HL-60/S4 treated with retinoic acid at 250 ng/mL for 4 days and 3 days (cell line): Measurements from ENCODE around the gene PIAS3.

Source experiments
- in situ Hi-C: fragments of 300-500 bp; cut with MboI; formaldehyde crosslinking; loops from 2 replicates; pipeline ENCODE4 v1.7.0; 2022; ENCODE audit warnings: low sequenced_read_pairs

Gene PIAS3

GRCh38 chr1:145858901-145859490, at the start of gene PIAS3:
PIAS3 (minus strand) TSS chr1:145859081; CDS start chr1:145858990, 91 bp downstream.
- in situ Hi-C loops: loop anchor here (10.0 kb wide), 2 partner anchors 46 to 156 kb away; no protein-coding TSS in a partner anchor

DNA sequence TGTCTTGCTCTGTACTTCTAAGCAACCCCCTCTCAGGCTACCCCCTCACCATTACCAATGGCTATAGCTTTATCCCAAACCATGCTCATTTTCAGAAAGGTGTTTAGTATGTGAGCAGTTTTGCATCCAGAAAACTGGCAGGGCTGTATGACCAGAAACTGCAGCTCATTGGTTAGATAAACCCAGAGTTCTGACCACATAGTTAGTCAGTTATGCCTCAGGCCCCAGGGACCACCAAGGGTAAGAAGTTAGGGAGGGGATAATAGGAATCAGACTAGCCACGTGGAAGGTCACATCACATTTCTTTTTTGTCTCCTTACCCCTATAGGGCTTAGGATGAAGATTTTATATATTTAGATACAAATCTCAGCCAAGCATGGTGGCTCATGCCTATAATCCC, 49.8 kb upstream of the PIAS3 start:
- in situ Hi-C loops: loop anchor here (10.0 kb wide), 1 partner anchor 54 kb away; the partner anchor contains the start of gene PIAS3

GRCh38 chr1:145906954-145907753, 48.3 kb upstream of the PIAS3 start:
- in situ Hi-C loops: loop anchor here (10.0 kb wide), 1 partner anchor 52 kb away; the partner anchor contains the start of gene PIAS3

DNA sequence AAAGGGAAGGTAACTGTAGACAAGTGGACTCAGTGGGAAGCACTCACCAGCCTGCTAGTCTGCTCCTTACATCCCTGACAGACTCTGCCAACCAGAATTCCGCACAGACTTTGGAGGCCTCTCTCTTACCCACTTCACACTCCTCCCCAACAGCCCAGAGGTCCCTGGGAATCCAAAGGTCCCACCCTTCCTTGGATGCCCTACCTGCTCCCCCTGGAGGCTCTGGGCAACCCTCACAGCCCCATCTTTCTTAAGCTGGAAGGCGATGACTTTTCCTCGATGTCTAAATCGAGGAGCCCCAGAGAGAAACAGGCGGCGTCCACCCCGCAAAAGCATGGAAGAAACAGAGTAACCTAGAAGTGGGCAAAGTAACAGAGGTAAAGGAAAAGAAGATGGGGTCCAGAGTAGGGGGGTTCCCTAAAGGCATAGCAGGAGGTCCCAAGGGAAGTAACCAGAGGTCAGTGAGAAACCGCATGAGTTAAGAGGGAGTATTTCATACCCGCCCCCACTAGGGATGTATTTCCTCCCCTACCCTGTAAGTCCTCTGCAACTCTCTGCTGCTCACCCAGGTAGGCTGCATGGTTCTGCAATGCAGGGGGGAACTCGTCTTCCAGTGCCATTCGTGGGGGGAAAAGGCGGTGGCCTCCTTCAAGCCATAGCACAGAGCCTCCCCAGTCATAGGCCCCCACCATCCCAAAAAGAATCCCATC, 42.6 kb upstream of the PIAS3 start:
- in situ Hi-C loops: loop anchor here (10.0 kb wide), 1 partner anchor 47 kb away; the partner anchor contains the start of gene PIAS3

DNA sequence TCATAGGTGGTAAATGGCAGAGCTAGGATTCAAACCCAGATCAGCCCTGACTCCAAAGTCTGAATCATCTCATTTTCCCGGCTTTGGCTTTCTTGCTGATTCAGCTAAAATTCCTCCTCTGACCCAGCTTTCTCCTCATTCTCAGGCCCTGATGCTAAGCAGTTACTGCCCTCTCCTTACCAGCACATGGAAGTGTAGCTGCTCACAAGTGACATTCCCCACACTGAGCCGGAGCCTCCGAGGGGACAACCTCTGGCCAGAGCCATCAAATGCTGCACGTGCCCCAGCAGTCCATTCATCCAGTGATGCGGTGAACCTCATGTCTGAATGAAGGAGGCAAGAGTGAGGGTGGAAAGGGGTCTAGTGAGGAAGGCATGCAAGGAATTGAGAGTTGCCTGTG, 39.9 kb upstream of the PIAS3 start:
- in situ Hi-C loops: no loop called here

DNA sequence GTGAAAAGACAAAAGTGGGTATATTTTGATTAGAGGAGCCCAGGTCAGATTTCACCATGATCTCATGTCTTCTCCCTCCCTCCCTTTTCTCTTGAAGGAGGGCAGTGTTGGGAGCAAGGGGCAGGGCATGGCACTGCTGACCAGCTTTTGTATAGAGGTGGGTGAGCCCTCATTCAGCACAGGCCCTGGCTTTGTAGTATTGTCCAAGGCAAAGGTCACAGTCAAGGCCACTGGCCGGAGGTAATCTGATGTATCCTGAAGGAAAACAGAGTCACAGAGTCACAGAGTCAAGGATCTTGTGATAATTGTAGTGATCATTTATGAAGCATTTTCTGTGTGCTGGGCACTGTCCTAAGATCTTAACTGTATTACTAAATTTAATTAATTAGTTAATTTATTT, 39.1 kb upstream of the PIAS3 start:
- in situ Hi-C loops: no loop called here

- in situ Hi-C loops: no loop called here
These were observed 36.6 kb upstream of the PIAS3 start for GRCh38 chr1:145895471-145895870.

DNA sequence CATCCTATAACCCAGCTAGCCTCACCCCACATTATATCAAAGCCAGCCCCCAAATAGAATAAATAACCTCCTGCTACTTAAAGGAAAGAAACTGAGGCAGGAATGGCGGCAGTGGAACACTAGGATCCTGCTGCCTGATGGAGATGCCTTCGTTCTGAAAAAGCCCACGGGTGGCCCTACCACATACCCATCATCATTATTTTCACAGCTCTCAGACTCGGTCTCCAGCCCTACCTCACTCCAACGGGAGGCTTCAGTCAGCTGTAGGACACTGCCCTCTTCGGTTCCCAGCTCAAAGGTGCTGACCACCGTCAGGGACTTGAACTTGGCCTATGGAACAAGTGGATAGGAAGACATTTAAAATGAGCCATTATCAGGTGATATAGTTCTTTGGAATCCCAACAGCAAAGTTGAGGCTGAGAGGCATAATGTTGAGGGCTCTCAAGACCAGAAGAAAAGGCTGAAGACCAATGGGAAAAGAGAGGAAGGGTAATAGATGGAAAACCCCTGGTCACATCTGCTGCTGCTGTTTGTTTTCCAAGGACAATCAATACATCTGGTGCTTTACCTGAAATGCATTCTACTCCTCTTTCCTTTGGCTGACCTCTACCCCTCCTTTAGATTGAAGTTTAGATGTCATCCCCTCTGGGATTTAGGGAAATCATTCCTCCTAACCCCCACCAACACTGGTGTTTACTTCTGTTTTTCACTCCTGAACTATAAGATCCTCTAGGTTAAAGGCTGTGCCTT, 34.6 kb upstream of the PIAS3 start:
- in situ Hi-C loops: no loop called here

GRCh38 chr1:145892486-145893087, 33.7 kb upstream of the PIAS3 start:
- in situ Hi-C loops: no loop called here

DNA sequence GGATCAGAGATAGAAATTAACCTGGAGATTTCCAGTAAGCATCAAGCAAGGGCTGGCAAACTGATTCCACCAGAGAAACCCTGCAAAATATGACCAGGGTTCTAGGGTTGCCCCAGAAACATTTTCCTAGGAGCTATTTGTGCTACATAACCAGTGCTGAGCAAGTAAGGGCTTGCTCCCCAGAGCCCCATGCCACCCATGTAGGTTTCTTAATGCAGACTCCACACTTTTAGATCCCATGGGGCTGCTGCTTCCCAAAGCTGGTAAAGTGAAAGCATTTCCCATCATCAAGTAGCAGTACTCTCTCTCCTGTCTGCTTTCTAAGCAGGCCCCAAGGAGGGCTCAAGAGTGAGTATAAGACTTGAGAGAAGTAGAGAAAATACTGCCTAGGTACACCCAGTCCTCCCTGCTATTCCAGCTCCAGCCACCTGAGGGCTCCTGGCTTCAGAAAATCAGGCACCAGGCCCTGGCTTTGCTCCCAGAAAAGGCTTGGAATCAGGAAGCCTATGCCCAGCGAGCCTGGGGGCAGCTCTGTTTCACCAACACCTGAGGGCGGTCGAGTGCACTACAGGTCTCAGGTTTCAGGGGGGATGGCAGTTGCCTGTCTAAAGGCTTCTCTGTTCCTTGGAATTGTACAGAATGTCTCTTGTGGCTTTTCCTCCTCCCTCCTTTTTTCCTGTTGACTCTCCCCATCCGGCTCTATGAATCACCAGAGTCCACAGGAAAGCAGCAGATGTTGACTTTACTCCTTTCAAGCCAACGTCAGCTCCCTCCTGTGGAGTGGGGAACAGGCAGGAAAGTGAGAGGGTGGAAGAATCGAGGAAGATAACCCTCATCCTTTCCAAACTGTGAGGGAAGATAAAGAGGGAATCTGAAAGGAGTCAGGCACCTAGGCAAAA, 33.0 kb upstream of the PIAS3 start:
- in situ Hi-C loops: no loop called here

- in situ Hi-C loops: no loop called here
These were observed 32.3 kb upstream of the PIAS3 start for GRCh38 chr1:145891143-145891542.

DNA sequence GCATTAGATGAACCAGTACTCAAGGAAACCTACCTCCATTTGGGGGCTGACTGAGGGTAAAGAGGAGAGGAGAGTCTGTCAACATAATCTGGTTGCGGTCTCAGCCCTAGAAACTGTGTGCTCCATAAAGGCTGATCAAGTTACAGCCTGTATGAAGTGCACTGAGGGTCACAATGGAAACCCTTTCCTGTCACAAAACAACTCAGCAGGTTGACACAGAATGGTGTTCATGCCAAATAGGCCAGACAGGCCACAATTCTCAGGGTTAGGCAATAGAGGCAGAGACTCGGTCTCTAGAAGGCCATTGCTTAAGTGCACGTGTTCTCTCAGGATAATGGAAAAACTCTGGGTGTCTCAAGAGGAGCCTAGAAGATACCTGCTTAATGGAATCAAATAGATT, 30.8 kb upstream of the PIAS3 start:
- in situ Hi-C loops: no loop called here

- in situ Hi-C loops: no loop called here
These were observed 28.8 kb upstream of the PIAS3 start for GRCh38 chr1:145887631-145888030.

- in situ Hi-C loops: no loop called here
These were observed 27.9 kb upstream of the PIAS3 start for GRCh38 chr1:145886816-145887215.

DNA sequence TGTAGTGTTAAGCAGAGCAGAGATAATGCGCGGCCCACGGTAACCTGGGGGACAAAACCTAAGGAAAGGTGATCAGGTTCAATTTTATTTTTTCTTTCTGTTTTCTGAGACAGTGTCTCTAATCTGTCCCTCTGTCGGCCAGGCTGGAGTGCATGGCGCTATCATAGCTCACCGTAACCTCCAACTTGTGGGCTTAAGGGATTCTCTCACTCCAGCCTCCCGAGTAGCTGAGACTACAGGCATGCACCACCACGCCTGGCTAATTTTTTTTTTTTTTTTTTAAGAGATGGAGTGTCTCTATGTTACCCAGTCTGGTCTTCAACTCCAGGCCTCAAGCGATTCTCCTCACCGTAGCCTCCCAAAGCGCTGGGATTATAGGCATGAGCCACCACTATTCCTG, 27.5 kb upstream of the PIAS3 start:
- in situ Hi-C loops: no loop called here

- in situ Hi-C loops: no loop called here
These were observed 26.9 kb upstream of the PIAS3 start, which contains the start of gene ANKRD35 for GRCh38 chr1:145885738-145886287. ANKRD35 (minus strand) TSS chr1:145885866; CDS start chr1:145885758, 108 bp downstream.

- in situ Hi-C loops: no loop called here
These were observed 25.8 kb upstream of the PIAS3 start for GRCh38 chr1:145884675-145885074.

DNA sequence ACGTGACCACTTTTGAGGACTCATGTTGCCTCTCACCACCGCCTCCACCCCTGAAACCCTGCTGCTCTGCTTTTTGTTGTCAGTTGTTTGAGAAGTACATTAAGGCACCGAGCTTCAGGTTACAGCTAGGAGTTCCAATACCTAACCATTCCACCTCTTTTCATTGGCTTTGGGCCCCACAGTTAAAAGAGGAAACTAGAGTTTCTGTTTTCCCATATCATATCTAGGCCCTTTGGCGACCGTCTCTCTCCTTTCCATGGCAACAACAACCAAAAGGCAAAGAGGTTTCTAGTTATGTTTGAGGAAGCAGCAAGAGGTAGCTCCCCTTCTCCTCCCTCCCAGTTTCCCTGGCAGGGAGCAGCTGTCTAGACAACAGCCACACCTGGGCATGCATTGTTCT, 20.9 kb upstream of the PIAS3 start:
- in situ Hi-C loops: no loop called here

GRCh38 chr1:145878724-145879123, 19.8 kb upstream of the PIAS3 start:
- in situ Hi-C loops: no loop called here
